ENCODE data around the gene IL17RB.

IL17RB gene

DNA sequence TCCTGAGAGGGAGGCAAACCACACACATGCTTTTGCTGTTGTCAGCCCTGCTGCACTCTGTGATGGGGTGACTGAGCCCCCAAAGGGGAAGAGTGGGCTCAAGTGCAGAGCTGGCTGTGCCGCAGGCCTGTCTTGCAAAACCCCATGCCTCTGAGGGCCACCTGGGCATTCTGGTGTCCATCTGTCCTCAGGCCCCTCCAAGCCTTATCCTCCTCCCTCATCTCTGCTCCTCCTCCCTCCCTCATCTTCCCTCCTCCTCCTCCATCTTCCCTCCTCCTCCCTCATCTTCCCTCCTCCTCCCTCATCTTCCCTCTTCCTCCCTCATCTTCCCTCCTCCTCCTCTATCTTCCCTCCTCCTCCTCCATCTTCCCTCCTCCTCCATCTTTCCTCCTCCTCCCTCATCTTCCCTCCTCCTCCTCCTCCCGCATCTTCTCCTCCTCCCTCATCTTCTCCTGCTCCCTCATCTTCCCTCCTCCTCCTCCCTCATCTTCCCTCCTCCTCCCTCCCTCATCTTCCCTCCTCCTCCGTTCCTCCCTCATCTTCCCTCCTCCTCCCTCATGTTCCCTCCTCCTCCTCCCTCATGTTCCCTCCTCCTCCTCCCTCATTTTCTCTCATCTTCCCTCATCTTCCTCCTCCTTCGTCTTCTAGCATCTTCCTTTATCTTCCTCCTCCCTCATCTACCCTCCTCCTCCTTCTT lies 40.8 kb upstream of the IL17RB start:
- TF ChIP-seq, protein P1, sequence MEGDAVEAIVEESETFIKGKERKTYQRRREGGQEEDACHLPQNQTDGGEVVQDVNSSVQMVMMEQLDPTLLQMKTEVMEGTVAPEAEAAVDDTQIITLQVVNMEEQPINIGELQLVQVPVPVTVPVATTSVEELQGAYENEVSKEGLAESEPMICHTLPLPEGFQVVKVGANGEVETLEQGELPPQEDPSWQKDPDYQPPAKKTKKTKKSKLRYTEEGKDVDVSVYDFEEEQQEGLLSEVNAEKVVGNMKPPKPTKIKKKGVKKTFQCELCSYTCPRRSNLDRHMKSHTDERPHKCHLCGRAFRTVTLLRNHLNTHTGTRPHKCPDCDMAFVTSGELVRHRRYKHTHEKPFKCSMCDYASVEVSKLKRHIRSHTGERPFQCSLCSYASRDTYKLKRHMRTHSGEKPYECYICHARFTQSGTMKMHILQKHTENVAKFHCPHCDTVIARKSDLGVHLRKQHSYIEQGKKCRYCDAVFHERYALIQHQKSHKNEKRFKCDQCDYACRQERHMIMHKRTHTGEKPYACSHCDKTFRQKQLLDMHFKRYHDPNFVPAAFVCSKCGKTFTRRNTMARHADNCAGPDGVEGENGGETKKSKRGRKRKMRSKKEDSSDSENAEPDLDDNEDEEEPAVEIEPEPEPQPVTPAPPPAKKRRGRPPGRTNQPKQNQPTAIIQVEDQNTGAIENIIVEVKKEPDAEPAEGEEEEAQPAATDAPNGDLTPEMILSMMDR (IDR thresholded peaks at IDR 0.05; ENCODE audit: insufficient read depth, low read length, poor library complexity, severe bottlenecking), result no peak
- no peak for TF ChIP-seq EZH2phosphoT487 (conservative IDR thresholded peaks at IDR 0.05; ENCODE audit: low read length)
- H3K4me3 ChIP-seq (ENCODE audit: insufficient read depth, low read length, poor library complexity, severe bottlenecking), result no peak overlapping the region
- H3K9me3 ChIP-seq (ENCODE audit: insufficient read depth, low read length), result no peaks in the 10 kb centered on the region
- H3K79me2 ChIP-seq (ENCODE audit: insufficient read depth, low read length), result no peaks in the 10 kb centered on the region
- no peaks in the 10 kb centered on the region for H4K20me1 ChIP-seq (ENCODE audit: low read depth, low read length)
- H3K4me2 ChIP-seq (ENCODE audit: low read depth, low read length, poor library complexity, severe bottlenecking), result no peak overlapping the region
- H2AFZ ChIP-seq (ENCODE audit: low read depth, low read length, severe bottlenecking), result no peak overlapping the region
- H3K36me3 ChIP-seq (ENCODE audit: low read length), result no peaks in the 10 kb centered on the region
- no peak overlapping the region for H3K27ac ChIP-seq (ENCODE audit: low read depth, low read length)
- no peak overlapping the region for H3K9ac ChIP-seq (ENCODE audit: low read length)
- H3K27me3 ChIP-seq (ENCODE audit: low read length), result no peaks in the 10 kb centered on the region
- H3F3A ChIP-seq (ENCODE audit: insufficient read depth), result no peaks in the 10 kb centered on the region
- H3K9me2 ChIP-seq (replicated peaks; ENCODE audit: insufficient read depth, low read length), result no peaks in the 10 kb centered on the region

GRCh38 chr3:53806182-53807116 lies 39.9 kb upstream of the IL17RB start:
- no peak overlapping the region for H3K4me2 ChIP-seq (ENCODE audit: low read depth, low read length, poor library complexity, severe bottlenecking)
- no peak overlapping the region for H3K27ac ChIP-seq (ENCODE audit: low read depth, low read length)
- H3K27me3 ChIP-seq (ENCODE audit: low read length), result no peaks in the 10 kb centered on the region
- H3K36me3 ChIP-seq (ENCODE audit: low read length), result no peaks in the 10 kb centered on the region
- no peaks in the 10 kb centered on the region for H3K9me2 ChIP-seq (replicated peaks; ENCODE audit: insufficient read depth, low read length)
- TF ChIP-seq EZH2phosphoT487 (conservative IDR thresholded peaks at IDR 0.05; ENCODE audit: low read length), result no peak
- TF ChIP-seq, protein P1 (IDR thresholded peaks at IDR 0.05; ENCODE audit: insufficient read depth, low read length, poor library complexity, severe bottlenecking), result no peak
- H4K20me1 ChIP-seq (ENCODE audit: low read depth, low read length), result no peaks in the 10 kb centered on the region
- no peaks in the 10 kb centered on the region for H3K79me2 ChIP-seq (ENCODE audit: insufficient read depth, low read length)
- no peaks in the 10 kb centered on the region for H3F3A ChIP-seq (ENCODE audit: insufficient read depth)
- no peaks in the 10 kb centered on the region for H3K9me3 ChIP-seq (ENCODE audit: insufficient read depth, low read length)
- no peak overlapping the region for H3K9ac ChIP-seq (ENCODE audit: low read length)
- no peak overlapping the region for H3K4me3 ChIP-seq (ENCODE audit: insufficient read depth, low read length, poor library complexity, severe bottlenecking)
- H2AFZ ChIP-seq (ENCODE audit: low read depth, low read length, severe bottlenecking), result no peak overlapping the region

GRCh38 chr3:53807117-53807810 lies 39.1 kb upstream of the IL17RB start:
- H3F3A ChIP-seq (ENCODE audit: insufficient read depth), result no peaks in the 10 kb centered on the region
- H2AFZ ChIP-seq (ENCODE audit: low read depth, low read length, severe bottlenecking), result no peak overlapping the region
- no peaks in the 10 kb centered on the region for H3K9me2 ChIP-seq (replicated peaks; ENCODE audit: insufficient read depth, low read length)
- no peaks in the 10 kb centered on the region for H3K9me3 ChIP-seq (ENCODE audit: insufficient read depth, low read length)
- TF ChIP-seq EZH2phosphoT487 (conservative IDR thresholded peaks at IDR 0.05; ENCODE audit: low read length), result no peak
- H3K27ac ChIP-seq (ENCODE audit: low read depth, low read length), result no peak overlapping the region
- no peaks in the 10 kb centered on the region for H4K20me1 ChIP-seq (ENCODE audit: low read depth, low read length)
- no peak overlapping the region for H3K9ac ChIP-seq (ENCODE audit: low read length)
- no peak overlapping the region for H3K4me3 ChIP-seq (ENCODE audit: insufficient read depth, low read length, poor library complexity, severe bottlenecking)
- no peaks in the 10 kb centered on the region for H3K79me2 ChIP-seq (ENCODE audit: insufficient read depth, low read length)
- H3K27me3 ChIP-seq (ENCODE audit: low read length), result no peaks in the 10 kb centered on the region
- H3K36me3 ChIP-seq (ENCODE audit: low read length), result no peaks in the 10 kb centered on the region
- no peak overlapping the region for H3K4me2 ChIP-seq (ENCODE audit: low read depth, low read length, poor library complexity, severe bottlenecking)
